K562 (cell line): ENCODE data around the gene BPTF. TPM values are rescaled to one million over a fixed set of nuclear protein-coding genes. Genes with fewer than 3 reads are reported as not detected.

Experiments
- EHMT2 ChIP-seq: fragments of 450-650 bp; IDR thresholded peaks from 2 replicates; pipeline ENCODE4 v1.6.1; 2018; ENCODE audit warnings: antibody characterized with exemption
- HOMEZ ChIP-seq: fragments of 250-450 bp; sonication (Bioruptor Pico); IDR thresholded peaks from 2 replicates; pipeline ENCODE4 v1.4.0; 2020; ENCODE audit warnings: mild to moderate bottlenecking, moderate library complexity
- HSF4 ChIP-seq: fragments of 250-450 bp; sonication (Bioruptor Pico); IDR thresholded peaks from 2 replicates; pipeline ENCODE4 v2.1.2; 2022; ENCODE audit warnings: mild to moderate bottlenecking, moderate library complexity, borderline replicate concordance
- KDM5B ChIP-seq: fragments of 200-600 bp; sonication (generic); IDR thresholded peaks from 2 replicates; pipeline ENCODE4 v1.6.1; 2012; ENCODE audit warnings: low read depth, mild to moderate bottlenecking, moderate library complexity, low read length, control low read depth, inconsistent platforms; ENCODE audit not compliant: insufficient replicate concordance
- NFXL1 ChIP-seq: fragments of 450-650 bp; formaldehyde crosslinking; IDR thresholded peaks from 2 replicates; pipeline ENCODE4 v1.4.0; 2021; ENCODE audit warnings: mild to moderate bottlenecking
- PBX2 ChIP-seq, 2 experiments: IDR thresholded peaks in 1 of 2; conservative IDR thresholded peaks in 1 of 2; 2 replicates each; pipeline ENCODE4 v1.6.1; 2016; ENCODE audit warnings: low read depth in 2 of 2, mild to moderate bottlenecking in 1 of 2, missing compliant biosample characterization in 1 of 2, missing genetic modification characterization in 1 of 2, moderate library complexity in 1 of 2
- RHOXF2B ChIP-seq: fragments of 250-450 bp; sonication (Bioruptor Pico); conservative IDR thresholded peaks from 2 replicates; pipeline ENCODE4 v1.5.1; 2021
- ZNF134 ChIP-seq: fragments of 250-450 bp; sonication (Bioruptor Pico); conservative IDR thresholded peaks from 2 replicates; pipeline ENCODE4 v1.4.0; 2020
- ZNF639 ChIP-seq, 2 experiments: fragments of 200-800 bp in 1 of 2; sonication (Bioruptor generic) in 1 of 2; sonication (generic) in 1 of 2; formaldehyde crosslinking in 1 of 2; IDR thresholded peaks in 1 of 2; conservative IDR thresholded peaks in 1 of 2; 2 replicates each; pipeline versions ENCODE4 v1.5.0 to v1.6.1; 2016 to 2020; ENCODE audit warnings: missing compliant biosample characterization in 1 of 2, missing genetic modification characterization in 1 of 2, missing genetic modification reagents in 1 of 2
- polyA plus RNA-seq, 8 experiments: library from polyadenylated mRNA; depleted of rRNA in 4 of 8; stranded (reverse) in 5 of 8; unstranded in 3 of 8; fragments of >200 nt; fragmentation: Nextera tagmentation in 2 of 8; fragmentation: Illumina TruSeq in 1 of 8; extraction: Ambion mirVana in 2 of 8; extraction: Trizol in 1 of 8; gene quantifications; 2 replicates each; pipeline versions ENCODE4 v1.2.1 to v1.2.3, GENCODE V29; 2011 to 2014; ENCODE audit warnings: inconsistent platforms in 1 of 8, missing spikeins in 1 of 8
- total RNA-seq, 7 experiments: library from RNA; depleted of rRNA in 6 of 7; stranded (reverse); fragments of >200 nt in 6 of 7; fragmentation: Illumina TruSeq in 2 of 7; extraction: Trizol in 2 of 7; gene quantifications; 2 replicates each; pipeline versions ENCODE4 v1.2.1 to v1.2.3, GENCODE V29; 2011 to 2021; ENCODE audit warnings: low replicate concordance in 1 of 7

The BPTF gene
- total and polyA plus RNA-seq, 9 of the 15 experiments (the other 6 are each of a cell fraction or from before 2014, with no cell fraction given), result 12.5 to 52.1 (median 26.9) TPM

DNA sequence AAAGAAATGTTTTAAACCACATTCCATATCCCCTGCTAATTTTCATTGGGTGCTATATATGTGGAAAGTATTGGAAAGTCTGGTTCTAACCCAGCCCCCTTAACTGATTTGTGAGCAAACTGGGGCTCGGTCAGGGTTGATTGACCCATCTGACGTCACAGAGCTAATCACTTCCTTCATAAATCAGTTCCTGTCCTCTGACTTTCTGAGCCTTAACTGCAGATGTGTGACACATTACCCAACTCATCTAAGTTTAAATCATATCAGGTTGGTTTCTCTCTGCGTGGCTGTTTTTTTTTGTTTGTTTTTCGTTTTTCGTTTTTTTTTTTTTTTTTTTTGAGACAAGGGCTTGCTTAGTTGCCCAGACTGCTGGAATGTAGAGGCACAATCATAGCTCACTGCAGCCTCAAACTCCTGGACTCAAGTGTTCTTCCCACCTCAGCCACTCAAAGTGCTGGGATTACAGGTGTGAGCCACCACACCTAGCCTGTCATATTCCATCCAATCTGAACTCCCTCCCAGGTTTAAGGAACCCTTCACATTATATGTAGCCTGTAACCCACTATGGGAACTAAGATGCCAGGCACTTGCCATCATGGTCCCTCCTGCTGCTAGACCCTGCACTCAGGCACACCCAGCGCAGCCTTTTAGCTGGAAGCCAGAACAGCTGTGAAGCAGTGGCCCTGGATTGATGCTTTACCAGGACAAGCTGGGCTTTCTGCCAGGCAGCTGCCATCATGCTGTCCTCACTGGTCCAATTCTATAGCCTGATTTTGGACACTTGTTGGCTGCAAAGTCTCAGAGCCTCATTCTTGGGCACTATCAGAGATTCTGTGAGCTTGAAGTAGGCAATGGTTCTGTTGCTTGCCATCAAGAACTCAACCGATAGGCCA, 6.9 kb upstream of the BPTF start (continued):
- TF ChIP-seq PBX2 (CRISPR knock-in tag; IDR thresholded peaks at IDR 0.05; ENCODE audit: low read depth), result no peak
- TF ChIP-seq PBX2 (tag; conservative IDR thresholded peaks at IDR 0.05; ENCODE audit: low read depth), result peak; percentile 79
- TF ChIP-seq HSF4 (CRISPR knock-in tag), result no peak
- TF ChIP-seq HOMEZ (CRISPR knock-in tag), result no peak
- no peak for TF ChIP-seq ZNF134 (CRISPR knock-in tag)
- no peak for TF ChIP-seq KDM5B
- no peak for TF ChIP-seq ZNF639 (CRISPR knock-in tag; conservative IDR thresholded peaks at IDR 0.05 in 1 of 2, IDR thresholded peaks at IDR 0.05 in 1 of 2)
- no peak for TF ChIP-seq NFXL1 (CRISPR knock-in tag)
- no peak for TF ChIP-seq EHMT2
- TF ChIP-seq RHOXF2B (CRISPR knock-in tag), result no peak
- TF ChIP-seq, all 486 proteins: peak for 6
